HepG2 (cell line): Measurements from ENCODE around the gene IGFBP6. TPM values are rescaled to one million over a fixed set of nuclear protein-coding genes. Genes with fewer than 3 reads are reported as not detected.

Source experiments
- BORCS8-MEF2B ChIP-seq: sonication (generic); formaldehyde crosslinking; IDR thresholded peaks from 2 replicates; pipeline ENCODE4 v1.8.0; 2022; ENCODE audit warnings: mild to moderate bottlenecking, missing genetic modification reagents
- DNMT3B ChIP-seq: conservative IDR thresholded peaks from 2 replicates; pipeline ENCODE4 v1.6.1; 2016; ENCODE audit warnings: missing biosample characterization, control low read depth
- HBP1 ChIP-seq: IDR thresholded peaks from 2 replicates; pipeline ENCODE4 v1.6.1; 2016; ENCODE audit warnings: low read depth, control low read depth
- KLF9 ChIP-seq: IDR thresholded peaks from 2 replicates; pipeline ENCODE4 v1.6.1; 2016; ENCODE audit warnings: low read depth
- LBX2 ChIP-seq: sonication (generic); formaldehyde crosslinking; IDR thresholded peaks from 2 replicates; pipeline ENCODE4 v1.5.0; 2020; ENCODE audit warnings: missing genetic modification reagents, mild to moderate bottlenecking, borderline replicate concordance
- SKI ChIP-seq: fragments of 450-650 bp; IDR thresholded peaks from one replicate; pipeline ENCODE4 v1.6.1; 2018; ENCODE audit warnings: mild to moderate bottlenecking; ENCODE audit not compliant: partially characterized antibody
- SNRNP70 ChIP-seq: fragments of 200-400 bp; formaldehyde crosslinking; IDR thresholded peaks from 2 replicates; pipeline ENCODE4 v1.6.1; 2017; ENCODE audit warnings: mild to moderate bottlenecking, low read depth, low read length, moderate library complexity
- ZNF101 ChIP-seq: sonication (generic); formaldehyde crosslinking; IDR thresholded peaks from 2 replicates; pipeline ENCODE4 v1.4.0; 2020; ENCODE audit warnings: mild to moderate bottlenecking, low read depth, missing genetic modification reagents, borderline replicate concordance
- ZNF235 ChIP-seq: sonication (generic); formaldehyde crosslinking; IDR thresholded peaks from 2 replicates; pipeline ENCODE4 v1.8.1; 2023; ENCODE audit warnings: mild to moderate bottlenecking, missing genetic modification reagents, borderline replicate concordance
- ZNF331 ChIP-seq: sonication (generic); formaldehyde crosslinking; IDR thresholded peaks from 2 replicates; pipeline ENCODE4 v1.4.0; 2020; ENCODE audit warnings: missing genetic modification reagents
- ZNF431 ChIP-seq: sonication (generic); formaldehyde crosslinking; IDR thresholded peaks from 2 replicates; pipeline ENCODE4 v1.9.0; 2022; ENCODE audit warnings: missing genetic modification reagents, low read depth, mild to moderate bottlenecking, borderline replicate concordance
- ZNF441 ChIP-seq: sonication (generic); formaldehyde crosslinking; IDR thresholded peaks from 2 replicates; pipeline ENCODE4 v1.7.0; 2021; ENCODE audit warnings: missing genetic modification reagents, borderline replicate concordance
- ZNF713 ChIP-seq: sonication (generic); formaldehyde crosslinking; IDR thresholded peaks from 2 replicates; pipeline ENCODE4 v1.4.0; 2020; ENCODE audit warnings: mild to moderate bottlenecking, missing genetic modification reagents
- ZNF784 ChIP-seq: sonication (generic); formaldehyde crosslinking; IDR thresholded peaks from 2 replicates; pipeline ENCODE4 v1.5.1; 2020; ENCODE audit warnings: missing genetic modification reagents, mild to moderate bottlenecking, borderline replicate concordance
- ZNF788 ChIP-seq: sonication (generic); formaldehyde crosslinking; IDR thresholded peaks from 2 replicates; pipeline ENCODE4 v1.5.0; 2020; ENCODE audit warnings: mild to moderate bottlenecking, missing genetic modification reagents, borderline replicate concordance
- ZNF83 ChIP-seq: sonication (generic); formaldehyde crosslinking; IDR thresholded peaks from 2 replicates; pipeline ENCODE4 v1.4.0; 2020; ENCODE audit warnings: missing genetic modification reagents, mild to moderate bottlenecking, borderline replicate concordance
- polyA plus RNA-seq, 8 experiments: library from polyadenylated mRNA; depleted of rRNA in 3 of 8; stranded (reverse) in 7 of 8; unstranded in 1 of 8; fragments of >200 nt; fragmentation: Illumina TruSeq in 4 of 8; extraction: Trizol in 4 of 8; gene quantifications; 2 replicates each; pipeline versions ENCODE4 v1.2.1 to v1.2.3, GENCODE V29; 2011 to 2016; ENCODE audit warnings: low read depth in 4 of 8, missing spikeins in 1 of 8, mixed read lengths in 1 of 8; ENCODE audit not compliant: insufficient read depth in 1 of 8
- total RNA-seq, 5 experiments: library from RNA; depleted of rRNA; stranded (reverse); fragments of >200 nt; fragmentation: Illumina TruSeq; extraction: Trizol; gene quantifications; 2 replicates each; pipeline ENCODE4 v1.2.3, GENCODE V29; 2016; ENCODE audit warnings: low read depth in 1 of 5
- TF ChIP-seq, protein P1 (sequence below), 2 experiments: fragments of 450-650 bp in 1 of 2; sonication (generic) in 1 of 2; formaldehyde crosslinking in 1 of 2; IDR thresholded peaks; 2 replicates each; pipeline versions ENCODE4 v1.6.1 to v1.8.0; 2016 to 2022; ENCODE audit warnings: antibody characterized with exemption in 1 of 2, mild to moderate bottlenecking in 1 of 2, missing genetic modification reagents in 1 of 2

Gene IGFBP6
- total and polyA plus RNA-seq, 2 of the 13 experiments (the other 11 are each of a cell fraction or from before 2014, with no cell fraction given), result 3.9 to 25.2 TPM

- TF ChIP-seq, protein P1, sequence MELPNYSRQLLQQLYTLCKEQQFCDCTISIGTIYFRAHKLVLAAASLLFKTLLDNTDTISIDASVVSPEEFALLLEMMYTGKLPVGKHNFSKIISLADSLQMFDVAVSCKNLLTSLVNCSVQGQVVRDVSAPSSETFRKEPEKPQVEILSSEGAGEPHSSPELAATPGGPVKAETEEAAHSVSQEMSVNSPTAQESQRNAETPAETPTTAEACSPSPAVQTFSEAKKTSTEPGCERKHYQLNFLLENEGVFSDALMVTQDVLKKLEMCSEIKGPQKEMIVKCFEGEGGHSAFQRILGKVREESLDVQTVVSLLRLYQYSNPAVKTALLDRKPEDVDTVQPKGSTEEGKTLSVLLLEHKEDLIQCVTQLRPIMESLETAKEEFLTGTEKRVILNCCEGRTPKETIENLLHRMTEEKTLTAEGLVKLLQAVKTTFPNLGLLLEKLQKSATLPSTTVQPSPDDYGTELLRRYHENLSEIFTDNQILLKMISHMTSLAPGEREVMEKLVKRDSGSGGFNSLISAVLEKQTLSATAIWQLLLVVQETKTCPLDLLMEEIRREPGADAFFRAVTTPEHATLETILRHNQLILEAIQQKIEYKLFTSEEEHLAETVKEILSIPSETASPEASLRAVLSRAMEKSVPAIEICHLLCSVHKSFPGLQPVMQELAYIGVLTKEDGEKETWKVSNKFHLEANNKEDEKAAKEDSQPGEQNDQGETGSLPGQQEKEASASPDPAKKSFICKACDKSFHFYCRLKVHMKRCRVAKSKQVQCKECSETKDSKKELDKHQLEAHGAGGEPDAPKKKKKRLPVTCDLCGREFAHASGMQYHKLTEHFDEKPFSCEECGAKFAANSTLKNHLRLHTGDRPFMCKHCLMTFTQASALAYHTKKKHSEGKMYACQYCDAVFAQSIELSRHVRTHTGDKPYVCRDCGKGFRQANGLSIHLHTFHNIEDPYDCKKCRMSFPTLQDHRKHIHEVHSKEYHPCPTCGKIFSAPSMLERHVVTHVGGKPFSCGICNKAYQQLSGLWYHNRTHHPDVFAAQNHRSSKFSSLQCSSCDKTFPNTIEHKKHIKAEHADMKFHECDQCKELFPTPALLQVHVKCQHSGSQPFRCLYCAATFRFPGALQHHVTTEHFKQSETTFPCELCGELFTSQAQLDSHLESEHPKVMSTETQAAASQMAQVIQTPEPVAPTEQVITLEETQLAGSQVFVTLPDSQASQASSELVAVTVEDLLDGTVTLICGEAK (IDR thresholded peaks at IDR 0.05), result no peak
- TF ChIP-seq, protein P1 (CRISPR knock-in tag; IDR thresholded peaks at IDR 0.05), result no peak
- peak; percentile 33; the same call in 1 of the 2 replicates for TF ChIP-seq ZNF331
- TF ChIP-seq LBX2 (CRISPR knock-in tag), result no peak
- TF ChIP-seq BORCS8-MEF2B (CRISPR knock-in tag), result no peak
- TF ChIP-seq HBP1 (CRISPR knock-in tag), result no peak
- no peak for TF ChIP-seq KLF9 (CRISPR knock-in tag)
- no peak for TF ChIP-seq ZNF431 (CRISPR knock-in tag)
- no peak for TF ChIP-seq SNRNP70
- TF ChIP-seq ZNF713 (CRISPR knock-in tag), result no peak
- TF ChIP-seq SKI, result peak; percentile 97
- TF ChIP-seq ZNF788 (CRISPR knock-in tag), result 0 out of 2 replicates have a peak, but pooled peaks have one; percentile 50
- TF ChIP-seq ZNF83 (CRISPR knock-in tag), result no peak
- TF ChIP-seq ZNF441 (CRISPR knock-in tag), result no peak
- TF ChIP-seq ZNF235 (CRISPR knock-in tag), result no peak
- TF ChIP-seq ZNF101 (CRISPR knock-in tag), result no peak
- no peak for TF ChIP-seq ZNF784 (CRISPR knock-in tag)
- TF ChIP-seq DNMT3B (CRISPR knock-in tag), result no peak
Observed at GRCh38 chr12:53145383-53146260, 48.2 kb downstream of the IGFBP6 start (continued).
